Gastrocnemius medialis (tissue), 4 donors: ENCODE results near the gene RGR.
"Not testable (repeated sequence)": the region's sequence is repeated elsewhere in the genome, so short reads cannot be mapped to it uniquely, and the experiment has no call there.

ENCODE experiments used
- CTCF ChIP-seq, 5 experiments: fragments of 450-650 bp in 3 of 5; fragments of 200-600 bp in 2 of 5; sonication (generic) in 2 of 5; IDR thresholded peaks in 4 of 5; conservative IDR thresholded peaks in 1 of 5; 1 replicate in 4 of 5; 2 replicates in 1 of 5; pipeline ENCODE4 v1.5.1; 2016 to 2019; ENCODE audit warnings: antibody characterized with exemption in 5 of 5, mild to moderate bottlenecking in 3 of 5, moderate library complexity in 3 of 5
- POLR2A ChIP-seq, 2 donors: fragments of 450-650 bp; IDR thresholded peaks; one replicate each; pipeline ENCODE4 v1.6.1; 2017; ENCODE audit warnings: antibody characterized with exemption in 2 of 2, mild to moderate bottlenecking in 2 of 2, moderate library complexity in 2 of 2

- not testable (repeated sequence) for TF ChIP-seq POLR2A (IDR thresholded peaks at IDR 0.05); CTCF (IDR thresholded peaks at IDR 0.05 in 4 of 5, conservative IDR thresholded peaks at IDR 0.05 in 1 of 5)
These were observed 35.1 kb downstream of the RGR start for GRCh38 chr10:84279876-84280475.
